ENCODE data around the gene SEMA5B. TPM values are rescaled to one million over a fixed set of nuclear protein-coding genes. Genes with fewer than 3 reads are reported as not detected.

SEMA5B gene
- total RNA-seq, 1 experiment from 2014 or later: 1.0 TPM

GRCh38 chr3:122880624-122881023, 146.9 kb downstream of the SEMA5B start:
- no TSS peak for BruUV-seq (replicated peaks)
- no peaks in the 10 kb centered on the region for H3K4me1 Mint-ChIP-seq (ENCODE audit: low read depth, unreplicated experiment)
- H3K9me3 ChIP-seq: no peaks in the 10 kb centered on the region; the same call in 1 of the 2 replicates
- no peak overlapping the region for H3K4me3 Mint-ChIP-seq (ENCODE audit: unreplicated experiment)
- no peak overlapping the region for H3K27ac Mint-ChIP-seq (ENCODE audit: unreplicated experiment)
- ChIA-PET CTCF (interaction anchor here (0.6 to 0.8 kb wide), 2 partner anchors 13 to 126 kb away, joined by 3 read pairs; no protein-coding TSS in a partner anchor), POLR2A (no interaction called here)
- TF ChIP-seq CTCF (IDR thresholded peaks at IDR 0.05; ENCODE audit: insufficient read depth in 1 of 2, low read depth in 1 of 2, low read length in 1 of 2, severe bottlenecking in 1 of 2, unreplicated experiment in 1 of 2): no peak
- H3K36me3 Mint-ChIP-seq (ENCODE audit: insufficient read depth, unreplicated experiment): peaks cover 20% of the 10 kb centered on the region
- peak; percentile 16 to 48 for DNase-seq
- H3K9me3 Mint-ChIP-seq (ENCODE audit: unreplicated experiment): no peaks in the 10 kb centered on the region
- no peak overlapping the region for H3K4me3 ChIP-seq (ENCODE audit: low read depth, low read length)
- H3K27me3 Mint-ChIP-seq (ENCODE audit: insufficient read depth, unreplicated experiment): no peaks in the 10 kb centered on the region
- H3K27me3 ChIP-seq (replicated peaks; ENCODE audit: control insufficient read depth, insufficient read depth, low read length): no peaks in the 10 kb centered on the region
- intact Hi-C loops (cut with micrococcal nuclease; ENCODE audit: unreplicated experiment): no loop called here
- H3K4me1 ChIP-seq: no peaks in the 10 kb centered on the region
- H3K36me3 ChIP-seq (ENCODE audit: control insufficient read depth, insufficient read depth, low read length): no peaks in the 10 kb centered on the region

- intact Hi-C loops (cut with micrococcal nuclease; ENCODE audit: unreplicated experiment): no loop called here
- Histone ChIP-seq H3K9me3 (no peaks in the 10 kb centered on the region; the same call in 1 of the 2 replicates), H3K27me3 (replicated peaks; ENCODE audit: control insufficient read depth, insufficient read depth, low read length) (no peaks in the 10 kb centered on the region), H3K36me3 (ENCODE audit: control insufficient read depth, insufficient read depth, low read length) (no peaks in the 10 kb centered on the region), H3K4me1 (no peaks in the 10 kb centered on the region), H3K4me3 (ENCODE audit: low read depth, low read length) (no peak overlapping the region)
- H3K36me3 Mint-ChIP-seq (ENCODE audit: insufficient read depth, unreplicated experiment): peaks cover 20% of the 10 kb centered on the region
- DNase-seq: no peak
- no peaks in the 10 kb centered on the region for H3K27me3 Mint-ChIP-seq (ENCODE audit: insufficient read depth, unreplicated experiment)
- no TSS peak for BruUV-seq (replicated peaks)
- no peaks in the 10 kb centered on the region for H3K4me1 Mint-ChIP-seq (ENCODE audit: low read depth, unreplicated experiment)
- POLR2A ChIA-PET: no interaction called here
- CTCF ChIA-PET: interaction anchor here (0.6 to 0.8 kb wide), 2 partner anchors 14 to 125 kb away, joined by 3 read pairs; no protein-coding TSS in a partner anchor
- H3K9me3 Mint-ChIP-seq (ENCODE audit: unreplicated experiment): no peaks in the 10 kb centered on the region
- no peak for TF ChIP-seq CTCF (IDR thresholded peaks at IDR 0.05; ENCODE audit: insufficient read depth in 1 of 2, low read depth in 1 of 2, low read length in 1 of 2, severe bottlenecking in 1 of 2, unreplicated experiment in 1 of 2)
- H3K4me3 Mint-ChIP-seq (ENCODE audit: unreplicated experiment): no peak overlapping the region
- no peak overlapping the region for H3K27ac Mint-ChIP-seq (ENCODE audit: unreplicated experiment)
Observed at GRCh38 chr3:122880173-122880572, 147.4 kb downstream of the SEMA5B start.

- H3K27me3 Mint-ChIP-seq (ENCODE audit: insufficient read depth, unreplicated experiment): no peaks in the 10 kb centered on the region
- intact Hi-C loops (cut with micrococcal nuclease; ENCODE audit: unreplicated experiment): no loop called here
Observed at GRCh38 chr3:122875547-122876127, 151.9 kb downstream of the SEMA5B start.

More at GRCh38 chr3:122875547-122876127, 151.9 kb downstream of the SEMA5B start:
- POLR2A ChIA-PET: no interaction called here
- no peak for TF ChIP-seq CTCF (IDR thresholded peaks at IDR 0.05; ENCODE audit: insufficient read depth in 1 of 2, low read depth in 1 of 2, low read length in 1 of 2, severe bottlenecking in 1 of 2, unreplicated experiment in 1 of 2)
- H3K4me1 ChIP-seq: no peaks in the 10 kb centered on the region
- H3K9me3 ChIP-seq: no peaks in the 10 kb centered on the region; the same call in 1 of the 2 replicates
- Mint-ChIP-seq H3K9me3 (ENCODE audit: unreplicated experiment) (no peaks in the 10 kb centered on the region), H3K36me3 (ENCODE audit: insufficient read depth, unreplicated experiment) (peaks cover 10% of the 10 kb centered on the region), H3K4me3 (ENCODE audit: unreplicated experiment) (no peak overlapping the region), H3K4me1 (ENCODE audit: low read depth, unreplicated experiment) (no peaks in the 10 kb centered on the region), H3K27ac (ENCODE audit: unreplicated experiment) (no peak overlapping the region)
- CTCF ChIA-PET: no interaction called here
- BruUV-seq (replicated peaks): no TSS peak
- no peaks in the 10 kb centered on the region for H3K27me3 ChIP-seq (replicated peaks; ENCODE audit: control insufficient read depth, insufficient read depth, low read length)
- no peak for DNase-seq
- no peak overlapping the region for H3K4me3 ChIP-seq (ENCODE audit: low read depth, low read length)
- H3K36me3 ChIP-seq (ENCODE audit: control insufficient read depth, insufficient read depth, low read length): no peaks in the 10 kb centered on the region

Data from Caco-2 (cell line).